ENCODE data around the gene CFAP97.

GRCh38 chr4:185165605-185166063 is 38.2 kb downstream of the CFAP97 start:
- TF ChIP-seq, protein P1, sequence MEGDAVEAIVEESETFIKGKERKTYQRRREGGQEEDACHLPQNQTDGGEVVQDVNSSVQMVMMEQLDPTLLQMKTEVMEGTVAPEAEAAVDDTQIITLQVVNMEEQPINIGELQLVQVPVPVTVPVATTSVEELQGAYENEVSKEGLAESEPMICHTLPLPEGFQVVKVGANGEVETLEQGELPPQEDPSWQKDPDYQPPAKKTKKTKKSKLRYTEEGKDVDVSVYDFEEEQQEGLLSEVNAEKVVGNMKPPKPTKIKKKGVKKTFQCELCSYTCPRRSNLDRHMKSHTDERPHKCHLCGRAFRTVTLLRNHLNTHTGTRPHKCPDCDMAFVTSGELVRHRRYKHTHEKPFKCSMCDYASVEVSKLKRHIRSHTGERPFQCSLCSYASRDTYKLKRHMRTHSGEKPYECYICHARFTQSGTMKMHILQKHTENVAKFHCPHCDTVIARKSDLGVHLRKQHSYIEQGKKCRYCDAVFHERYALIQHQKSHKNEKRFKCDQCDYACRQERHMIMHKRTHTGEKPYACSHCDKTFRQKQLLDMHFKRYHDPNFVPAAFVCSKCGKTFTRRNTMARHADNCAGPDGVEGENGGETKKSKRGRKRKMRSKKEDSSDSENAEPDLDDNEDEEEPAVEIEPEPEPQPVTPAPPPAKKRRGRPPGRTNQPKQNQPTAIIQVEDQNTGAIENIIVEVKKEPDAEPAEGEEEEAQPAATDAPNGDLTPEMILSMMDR (IDR thresholded peaks at IDR 0.05), result no peak
- TF ChIP-seq EZH2 (IDR thresholded peaks at IDR 0.05), result no peak

All from neural progenitor cell (in vitro differentiated cells).